NT2/D1 (cell line): ENCODE measurements around the gene ORC1.

ENCODE experiments used
- SUZ12 ChIP-seq: IDR thresholded peaks from 2 replicates; pipeline ENCODE4 v1.6.1; 2011; ENCODE audit not compliant: insufficient read length, insufficient read depth; ENCODE audit errors: extremely low read depth
- YY1 ChIP-seq: IDR thresholded peaks from 2 replicates; pipeline ENCODE4 v1.6.1; 2011; ENCODE audit not compliant: insufficient read length, insufficient read depth
- ZNF274 ChIP-seq: IDR thresholded peaks from 2 replicates; pipeline ENCODE4 v1.6.1; 2011; ENCODE audit warnings: mild to moderate bottlenecking, low read depth, low read length

DNA sequence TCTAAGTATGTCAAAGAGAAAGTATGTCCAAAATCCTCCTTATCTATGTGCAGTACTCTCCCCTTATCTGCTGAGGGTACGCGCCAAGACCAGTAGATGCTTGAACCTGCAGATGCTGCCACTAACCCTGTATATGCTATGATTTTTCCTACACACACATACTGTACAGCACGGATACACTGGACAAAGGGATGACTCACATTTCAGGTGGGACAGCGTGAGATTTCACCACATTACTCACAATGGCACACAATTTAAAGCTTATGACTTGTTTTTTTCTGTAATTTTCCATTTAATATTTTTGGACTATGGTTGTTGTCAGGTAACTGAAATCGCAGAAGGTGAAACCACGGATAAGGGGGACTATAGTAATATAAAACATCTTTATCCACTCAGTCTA lies 4.1 kb downstream of the ORC1 start:
- no peak for TF ChIP-seq ZNF274
- no peak for TF ChIP-seq YY1
- no peak for TF ChIP-seq SUZ12
